ENCODE results near the gene SPAG6.
A peak's percentile ranks its signal among the peaks of the same experiment; 100 is the strongest.
"Not testable (repeated sequence)": the region's sequence is repeated elsewhere in the genome, so short reads cannot be mapped to it uniquely, and the experiment has no call there.

SPAG6 gene

GRCh38 chr10:22341190-22341925 lies 3.9 kb upstream of the SPAG6 start:
- peak; percentile 53 for DNase-seq (ENCODE audit: low spot score)

GRCh38 chr10:22341926-22342196 lies 3.4 kb upstream of the SPAG6 start:
- no peak for DNase-seq (ENCODE audit: low spot score)

GRCh38 chr10:22342421-22342820 lies 2.9 kb upstream of the SPAG6 start:
- no peak for DNase-seq (ENCODE audit: low spot score)

- DNase-seq (ENCODE audit: low spot score), result no peak
Measured at GRCh38 chr10:22343731-22344130, 1.6 kb upstream of the SPAG6 start.

GRCh38 chr10:22344249-22344648 lies 1.0 kb upstream of the SPAG6 start:
- DNase-seq (ENCODE audit: low spot score), result no peak

GRCh38 chr10:22344781-22345300 lies 455 bp upstream of the SPAG6 start:
- DNase-seq (ENCODE audit: low spot score), result no peak

- DNase-seq (ENCODE audit: low spot score), result no peak
Measured at GRCh38 chr10:22346096-22346661, 883 bp downstream of the SPAG6 start.

GRCh38 chr10:22349755-22350154 lies 4.5 kb downstream of the SPAG6 start:
- DNase-seq (ENCODE audit: low spot score), result no peak

- DNase-seq (ENCODE audit: low spot score), result no peak
Measured at GRCh38 chr10:22351131-22351703, 5.9 kb downstream of the SPAG6 start.

GRCh38 chr10:22356324-22356873 lies 11.1 kb downstream of the SPAG6 start:
- DNase-seq (ENCODE audit: low spot score), result no peak

GRCh38 chr10:22357770-22358169 lies 12.5 kb downstream of the SPAG6 start:
- not testable (repeated sequence) for DNase-seq (ENCODE audit: low spot score)

GRCh38 chr10:22363305-22363704 lies 18.0 kb downstream of the SPAG6 start:
- no peak for DNase-seq (ENCODE audit: low spot score)

GRCh38 chr10:22364407-22365140 lies 19.3 kb downstream of the SPAG6 start:
- no peak for DNase-seq (ENCODE audit: low spot score)

GRCh38 chr10:22365233-22365632 lies 19.9 kb downstream of the SPAG6 start:
- DNase-seq (ENCODE audit: low spot score), result no peak

- no peak for DNase-seq (ENCODE audit: low spot score)
Measured at GRCh38 chr10:22365644-22366434, 20.5 kb downstream of the SPAG6 start.

GRCh38 chr10:22366435-22366703 lies 21.1 kb downstream of the SPAG6 start:
- no peak for DNase-seq (ENCODE audit: low spot score)

GRCh38 chr10:22366771-22367170 lies 21.5 kb downstream of the SPAG6 start:
- DNase-seq (ENCODE audit: low spot score), result no peak

GRCh38 chr10:22367471-22367870 lies 22.2 kb downstream of the SPAG6 start:
- no peak for DNase-seq (ENCODE audit: low spot score)

GRCh38 chr10:22368402-22368801 lies 23.1 kb downstream of the SPAG6 start:
- DNase-seq (ENCODE audit: low spot score), result no peak

GRCh38 chr10:22368981-22369380 lies 23.7 kb downstream of the SPAG6 start:
- no peak for DNase-seq (ENCODE audit: low spot score)

GRCh38 chr10:22369434-22370072 lies 24.3 kb downstream of the SPAG6 start:
- DNase-seq (ENCODE audit: low spot score), result no peak

- DNase-seq (ENCODE audit: low spot score), result no peak
Measured at GRCh38 chr10:22370320-22370719, 25.0 kb downstream of the SPAG6 start.

All from putamen (tissue), 1 donor.